ENCODE results near the gene PSD4. TPM values are rescaled to one million over a fixed set of nuclear protein-coding genes. Genes with fewer than 3 reads are reported as not detected.

The PSD4 gene
- polyA plus RNA-seq, 1 donor from 2014 or later, result 0.67 TPM

DNA sequence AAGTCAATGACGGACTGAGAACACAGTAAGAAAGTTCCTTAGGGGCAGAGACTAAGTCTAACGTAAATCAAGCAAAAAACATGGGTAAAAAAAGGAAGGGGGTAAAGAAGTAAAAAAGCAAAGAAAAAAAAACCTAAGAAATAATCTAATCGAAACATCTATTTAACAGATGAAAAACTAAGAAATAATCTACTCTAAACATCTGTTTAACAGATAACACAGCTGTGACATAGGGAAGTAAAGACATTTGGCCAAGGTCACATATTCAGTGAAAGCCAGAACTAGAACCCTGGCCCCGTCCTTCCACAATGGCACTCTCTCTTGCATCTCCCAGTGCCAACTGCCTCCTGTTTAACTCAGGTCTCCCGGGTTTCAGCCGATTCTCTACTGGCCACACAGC lies 48.1 kb downstream of the PSD4 start:
- Histone ChIP-seq H3K27me3 (ENCODE audit: insufficient read depth, low read depth, low read length) (no peaks in the 10 kb centered on the region), H2AFZ (ENCODE audit: low read depth, low read length) (no peak overlapping the region), H3K4me3 (ENCODE audit: low read length) (no peak overlapping the region), H4K20me1 (ENCODE audit: insufficient read depth) (no peaks in the 10 kb centered on the region), H3K9me3 (ENCODE audit: low read length) (no peaks in the 10 kb centered on the region), H3K9me2 (ENCODE audit: insufficient read depth, low read length) (no peaks in the 10 kb centered on the region), H3K27ac (ENCODE audit: low read length) (no peak overlapping the region), H3F3A (ENCODE audit: insufficient read depth, low read length, poor library complexity, severe bottlenecking) (no peaks in the 10 kb centered on the region), H3K79me2 (replicated peaks; ENCODE audit: insufficient read depth, low read length) (no peaks in the 10 kb centered on the region), H3K36me3 (ENCODE audit: insufficient read depth, low read length) (no peaks in the 10 kb centered on the region), H3K9ac (ENCODE audit: low read length) (no peak overlapping the region), H3K4me2 (ENCODE audit: low read length) (no peak overlapping the region)
- TF ChIP-seq EP300 (conservative IDR thresholded peaks at IDR 0.05; ENCODE audit: poor library complexity, severe bottlenecking), result no peak

DNA sequence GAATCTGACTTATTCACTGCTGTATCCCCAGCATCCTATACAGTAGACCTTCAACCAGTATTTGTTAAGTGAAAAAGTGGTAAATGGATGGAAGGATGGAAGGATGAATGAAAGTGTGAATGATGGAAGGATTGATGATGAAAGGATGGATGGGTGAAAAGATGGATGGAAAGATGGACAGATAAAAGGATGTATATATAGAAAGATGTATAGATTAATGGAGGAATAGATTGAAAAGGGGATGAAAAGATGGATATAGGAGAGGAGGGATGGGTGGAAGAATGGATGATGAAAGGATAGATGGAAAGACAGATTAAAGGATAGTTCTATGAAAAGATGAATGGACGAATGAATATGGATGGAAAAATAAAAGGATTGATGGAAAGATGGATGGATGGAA lies 50.0 kb downstream of the PSD4 start:
- TF ChIP-seq POLR2AphosphoS5 (IDR thresholded peaks at IDR 0.05), result no peak
- TF ChIP-seq MXI1 (conservative IDR thresholded peaks at IDR 0.05; ENCODE audit: poor library complexity, severe bottlenecking), result no peak
- no peak for TF ChIP-seq EP300 (conservative IDR thresholded peaks at IDR 0.05; ENCODE audit: poor library complexity, severe bottlenecking)
- no peak for TF ChIP-seq EZH2 (IDR thresholded peaks at IDR 0.05; ENCODE audit: borderline replicate concordance, insufficient read depth, low read length, poor library complexity, severe bottlenecking)
- TF ChIP-seq RAD21 (conservative IDR thresholded peaks at IDR 0.05), result no peak
- no peak for TF ChIP-seq CTCF (IDR thresholded peaks at IDR 0.05; ENCODE audit: poor library complexity, severe bottlenecking)
- no peak for TF ChIP-seq SMC3 (conservative IDR thresholded peaks at IDR 0.05; ENCODE audit: poor library complexity)
- TF ChIP-seq TAF1 (IDR thresholded peaks at IDR 0.05; ENCODE audit: low read depth), result no peak
- no peak for TF ChIP-seq REST (IDR thresholded peaks at IDR 0.05; ENCODE audit: borderline replicate concordance)
- Histone ChIP-seq H3K9me2 (ENCODE audit: insufficient read depth, low read length) (no peaks in the 10 kb centered on the region), H3K9me3 (ENCODE audit: low read length) (no peaks in the 10 kb centered on the region), H3K79me2 (replicated peaks; ENCODE audit: insufficient read depth, low read length) (no peaks in the 10 kb centered on the region), H3K9ac (ENCODE audit: low read length) (no peak overlapping the region), H3K27me3 (ENCODE audit: insufficient read depth, low read depth, low read length) (no peaks in the 10 kb centered on the region), H3K4me3 (ENCODE audit: low read length) (no peak overlapping the region), H4K20me1 (ENCODE audit: insufficient read depth) (no peaks in the 10 kb centered on the region), H3F3A (ENCODE audit: insufficient read depth, low read length, poor library complexity, severe bottlenecking) (no peaks in the 10 kb centered on the region), H3K4me2 (ENCODE audit: low read length) (no peak overlapping the region), H3K27ac (ENCODE audit: low read length) (no peak overlapping the region), H2AFZ (ENCODE audit: low read depth, low read length) (no peak overlapping the region), H3K36me3 (ENCODE audit: insufficient read depth, low read length) (no peaks in the 10 kb centered on the region)
